Aorta (tissue), 5 donors: Measurements from ENCODE around the gene HLA-DRB1. TPM values are rescaled to one million over a fixed set of nuclear protein-coding genes. Genes with fewer than 3 reads are reported as not detected.
A peak's percentile ranks its signal among the peaks of the same experiment; 100 is the strongest.
"Not testable (repeated sequence)": the region's sequence is repeated elsewhere in the genome, so short reads cannot be mapped to it uniquely, and the experiment has no call there.

Experiments used
- ATAC-seq: fragments of 200-7000 bp; cut with Tn5 transposase; one replicate; pipeline ENCODE4 v1.9.1; 2022; ENCODE audit warnings: moderate library complexity; ENCODE audit not compliant: low FRiP score
- DNase-seq, 2 donors: peaks; one replicate each; pipeline ENCODE4 v3.0.0-alpha.2; 2020
- H3K27ac ChIP-seq, 2 donors: one replicate each; pipeline ENCODE4 v1.5.1; 2013; ENCODE audit warnings: low read length in 2 of 2, mild to moderate bottlenecking in 2 of 2, moderate library complexity in 2 of 2, control low read depth in 1 of 2, inconsistent platforms in 1 of 2, low read depth in 1 of 2
- H3K27me3 ChIP-seq, 2 donors: one replicate each; pipeline ENCODE4 v1.6.1; 2013; ENCODE audit warnings: control low read depth in 1 of 2, low read length in 1 of 2, mild to moderate bottlenecking in 1 of 2, moderate library complexity in 1 of 2; ENCODE audit not compliant: insufficient read depth in 2 of 2, control insufficient read depth in 1 of 2
- H3K36me3 ChIP-seq, 2 donors: one replicate each; pipeline ENCODE4 v1.6.1; 2013; ENCODE audit warnings: control low read depth in 1 of 2, low read length in 1 of 2, mild to moderate bottlenecking in 1 of 2; ENCODE audit not compliant: insufficient read depth in 2 of 2, control insufficient read depth in 1 of 2
- H3K4me1 ChIP-seq, 2 donors: one replicate each; pipeline ENCODE4 v1.6.1; 2013; ENCODE audit warnings: low read length in 2 of 2, control low read depth in 1 of 2, mild to moderate bottlenecking in 1 of 2, moderate library complexity in 1 of 2; ENCODE audit not compliant: insufficient read depth in 2 of 2, control insufficient read depth in 1 of 2
- H3K4me3 ChIP-seq, 2 donors: one replicate each; pipeline ENCODE4 v1.5.1; 2013; ENCODE audit warnings: low read length in 2 of 2, control low read depth in 1 of 2, mild to moderate bottlenecking in 1 of 2
- H3K9me3 ChIP-seq: one replicate; pipeline ENCODE4 v1.6.1; 2013; ENCODE audit warnings: mild to moderate bottlenecking, low read length; ENCODE audit not compliant: control insufficient read depth
- WGBS, 2 donors: extraction: QIAGEN DNeasy Blood & Tissue Kit; methylation state at CpG; one replicate each; pipeline ENCODE4 v1.1.7; 2013; 5-methylcytosine and 5-hydroxymethylcytosine counted together
- intact Hi-C, 2 donors: fragments of 100-400 bp; cut with DNase I; formaldehyde crosslinking; loops; one replicate each; pipeline versions ENCODE4 v1.14.2 to v1.15.0; 2022
- long read RNA-seq, 2 donors: library from polyadenylated mRNA; unstranded; transcript quantifications; one replicate each; pipeline ENCODE4 v2.0.0, GENCODE V29; 2020 to 2021
- polyA plus RNA-seq, 2 donors: library from polyadenylated mRNA; stranded (reverse); fragments of 200-250 nt; gene quantifications; one replicate each; pipeline ENCODE4 v1.2.3, GENCODE V29; 2013
- total RNA-seq, 2 donors: library from RNA; stranded (reverse); fragmentation: NEBNext Ultra II Directional; extraction: Animal tissue kit (Norgen Biotek cat#: 25700); gene quantifications; one replicate each; pipeline ENCODE4 v1.2.1, GENCODE V29; 2021
- donor health status: healthy with polysubstance abuse.
- donor health status: Bipolar disorder and iron deficiency.
- donor health status: DM: no; HTN: no; CAD: no.
- donor health status: DM: no; HTN: no; CAD: no.
- donor health status: DM: yes; HTN: yes; CAD: no.

HLA-DRB1 gene
- total RNA-seq (100 to 1,000 TPM; 142 to 157 TPM), polyA plus RNA-seq (10 to 100 TPM; 18.5 to 85.1 TPM)
- long read RNA-seq, donor 1, transcript HLA-DRB1-201 (6 exons, 1,229 nt): major isoform, 236 of 376 reads
- long read RNA-seq, donor 1, partial matches to known transcripts: 43 of 376 reads
- long read RNA-seq, donor 1, other reads (novel, unspliced or antisense): 97 of 376 reads
- long read RNA-seq, donor 2, transcript HLA-DRB1-201 (6 exons, 1,229 nt): major isoform, 53 of 248 reads
- long read RNA-seq, donor 2, partial matches to known transcripts: 95 of 248 reads
- long read RNA-seq, donor 2, other reads (novel, unspliced or antisense): 100 of 248 reads

GRCh38 chr6:32589596-32590449 is at the start of gene HLA-DRB1:
Gene HLA-DRB1 (minus strand): TSS chr6:32589848. CDS start chr6:32589742, 106 bp downstream.
- no peaks in the 10 kb centered on the region for H3K27me3 ChIP-seq
- no peaks in the 10 kb centered on the region for H3K36me3 ChIP-seq
- no peak within 1 kb of the TSS for H3K27ac ChIP-seq
- no peaks in the 10 kb centered on the region for H3K4me1 ChIP-seq
- 20 to 26% methylated on average over 9 of the region's 9 CpGs for WGBS, 2 donors
- intact Hi-C loops: loop anchor here in 1 of 2 donors (10.0 kb wide), 1 partner anchor 65 kb away; no protein-coding TSS in a partner anchor
- DNase-seq (peak in 1 of 2 donors; percentile 75), ATAC-seq (peak; percentile 95)
- no peak within 1 kb of the TSS for H3K4me3 ChIP-seq
- H3K9me3 ChIP-seq: no peaks in the 10 kb centered on the region

GRCh38 chr6:32638532-32639219 is 49.0 kb upstream of the HLA-DRB1 start:
- Histone ChIP-seq H3K9me3 (no peaks in the 10 kb centered on the region), H3K4me3 (no peak overlapping the region), H3K36me3 (no peaks in the 10 kb centered on the region), H3K4me1 (no peaks in the 10 kb centered on the region), H3K27me3 (no peaks in the 10 kb centered on the region), H3K27ac (no peak overlapping the region)
- DNase-seq (no peak), ATAC-seq (no peak)
- intact Hi-C loops: no loop called here
- WGBS, 2 donors: 44 to 76% methylated on average over 9 of the region's 9 CpGs

DNA sequence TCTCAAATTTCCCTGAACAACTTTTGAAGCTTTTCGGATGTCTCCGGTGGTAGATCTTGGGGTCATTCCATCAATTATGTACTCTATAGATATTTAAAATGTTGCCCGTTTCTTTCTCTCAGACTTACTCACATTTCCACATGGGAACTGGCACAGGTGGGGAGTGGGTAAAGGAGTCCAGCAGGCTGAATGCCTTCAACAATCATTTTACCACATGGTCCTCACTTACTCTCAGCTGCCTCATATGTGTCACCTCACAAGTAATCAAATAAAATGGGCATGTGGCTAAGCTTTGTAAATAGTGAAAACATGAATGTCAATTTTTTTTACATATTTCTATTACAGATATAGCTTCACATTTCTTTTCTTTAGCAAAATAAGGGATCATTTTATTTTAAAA is 48.2 kb upstream of the HLA-DRB1 start:
- no peaks in the 10 kb centered on the region for H3K9me3 ChIP-seq
- H3K4me1 ChIP-seq: no peaks in the 10 kb centered on the region
- ATAC-seq: no peak
- 86 to 88% methylated on average over 3 of the region's 3 CpGs for WGBS, 2 donors
- DNase-seq: no peak
- no peaks in the 10 kb centered on the region for H3K27me3 ChIP-seq
- intact Hi-C loops: no loop called here
- no peak overlapping the region for H3K27ac ChIP-seq
- no peaks in the 10 kb centered on the region for H3K36me3 ChIP-seq
- no peak overlapping the region for H3K4me3 ChIP-seq

GRCh38 chr6:32637219-32637880 is 47.7 kb upstream of the HLA-DRB1 start, which contains the start of gene HLA-DQA1:
Gene HLA-DQA1 (plus strand): TSS chr6:32637406. CDS start chr6:32637459, 53 bp downstream.
- H3K9me3 ChIP-seq: no peaks in the 10 kb centered on the region
- 52 to 58% methylated on average over 7 of the region's 7 CpGs for WGBS, 2 donors
- ATAC-seq (no peak), DNase-seq (no peak)
- H3K27me3 ChIP-seq: no peaks in the 10 kb centered on the region
- no peak within 1 kb of the TSS for H3K4me3 ChIP-seq
- intact Hi-C loops: no loop called here
- H3K4me1 ChIP-seq: no peaks in the 10 kb centered on the region
- H3K27ac ChIP-seq: no peak within 1 kb of the TSS
- no peaks in the 10 kb centered on the region for H3K36me3 ChIP-seq

- Histone ChIP-seq H3K36me3 (no peaks in the 10 kb centered on the region), H3K27ac (no peak overlapping the region), H3K9me3 (no peaks in the 10 kb centered on the region), H3K27me3 (no peaks in the 10 kb centered on the region), H3K4me3 (no peak overlapping the region), H3K4me1 (no peaks in the 10 kb centered on the region)
- DNase-seq (no peak), ATAC-seq (no peak)
- 8 to 9% methylated on average over 2 of the region's 2 CpGs for WGBS, 2 donors
- intact Hi-C loops: no loop called here
Observed at GRCh38 chr6:32635526-32636123, 46.0 kb upstream of the HLA-DRB1 start.

GRCh38 chr6:32629793-32630192 is 40.1 kb upstream of the HLA-DRB1 start:
- not testable (repeated sequence) for H3K36me3 ChIP-seq, DNase-seq, H3K4me3 ChIP-seq, H3K9me3 ChIP-seq, H3K4me1 ChIP-seq, H3K27me3 ChIP-seq, H3K27ac ChIP-seq, ATAC-seq
- intact Hi-C loops: loop anchor here in 1 of 2 donors (10.0 kb wide), 1 partner anchor 195 kb away; the partner anchor contains the start of gene HLA-DRA
- WGBS, 2 donors: 64 to 88% methylated on average over 2 of the region's 13 CpGs

DNA sequence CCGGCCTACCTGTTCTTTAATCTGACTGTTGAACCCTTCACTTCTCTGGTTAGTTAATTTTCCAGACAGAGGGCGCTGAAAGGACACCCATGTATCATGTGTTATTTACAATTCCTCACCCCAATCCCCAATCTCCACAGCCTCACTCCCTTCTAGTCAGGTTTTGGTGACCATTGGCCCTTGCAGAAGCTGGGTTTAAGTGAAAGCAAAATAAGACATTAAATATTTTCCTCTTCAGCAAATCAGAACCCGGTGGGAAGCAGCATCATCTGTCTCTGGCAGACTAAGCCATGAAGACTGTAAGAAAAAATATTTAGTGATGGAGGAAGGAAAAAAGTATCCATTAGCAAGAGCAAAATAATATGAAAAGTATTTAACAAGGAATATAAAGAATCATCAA is 38.2 kb upstream of the HLA-DRB1 start:
- no peak for ATAC-seq
- 22 to 28% methylated on average over 3 of the region's 3 CpGs for WGBS, 2 donors

GRCh38 chr6:32627249-32627648 is 37.6 kb upstream of the HLA-DRB1 start:
- intact Hi-C loops: loop anchor here in 1 of 2 donors (10.0 kb wide), 1 partner anchor 192 kb away; the partner anchor contains the start of gene HLA-DRA
- Histone ChIP-seq H3K4me3 (no peak overlapping the region), H3K9me3 (no peaks in the 10 kb centered on the region), H3K36me3 (no peaks in the 10 kb centered on the region), H3K27ac (no peak overlapping the region), H3K4me1 (no peaks in the 10 kb centered on the region), H3K27me3 (no peaks in the 10 kb centered on the region)
- ATAC-seq: no peak
- DNase-seq: no peak
- WGBS, 2 donors: 0 to 1% methylated on average over 1 of the region's 3 CpGs

More for the DNA sequence above, 38.2 kb upstream of the HLA-DRB1 start:
- Histone ChIP-seq H3K9me3 (no peaks in the 10 kb centered on the region), H3K4me3 (no peak overlapping the region), H3K36me3 (no peaks in the 10 kb centered on the region), H3K4me1 (no peaks in the 10 kb centered on the region), H3K27me3 (no peaks in the 10 kb centered on the region), H3K27ac (no peak overlapping the region)
- DNase-seq: peak in 1 of 2 donors; percentile 72
- intact Hi-C loops: loop anchor here in 1 of 2 donors (10.0 kb wide), 1 partner anchor 193 kb away; the partner anchor contains the start of gene HLA-DRA
